HFFc6 (cell line): ENCODE results near the gene THBD. TPM values are rescaled to one million over a fixed set of nuclear protein-coding genes. Genes with fewer than 3 reads are reported as not detected.

Source experiments
- DNase-seq: peaks from one replicate; pipeline ENCODE4 v3.0.0-alpha.2; 2018
- H3K27ac Mint-ChIP-seq: 2 replicates; pipeline ENCODE4 v1.8.0; 2020; ENCODE audit warnings: mild to moderate bottlenecking, mixed read lengths
- H3K27me3 Mint-ChIP-seq: 2 replicates; pipeline ENCODE4 v1.8.0; 2021; ENCODE audit warnings: mild to moderate bottlenecking, moderate library complexity, mixed read lengths; ENCODE audit not compliant: insufficient read depth
- H3K36me3 Mint-ChIP-seq: 2 replicates; pipeline ENCODE4 v1.8.0; 2021; ENCODE audit warnings: low read depth, mixed read lengths
- H3K4me1 Mint-ChIP-seq: 2 replicates; pipeline ENCODE4 v1.8.0; 2020; ENCODE audit warnings: low read depth, mixed read lengths
- H3K4me3 Mint-ChIP-seq: 2 replicates; pipeline ENCODE4 v1.8.0; 2020; ENCODE audit warnings: mild to moderate bottlenecking, moderate library complexity, mixed read lengths
- H3K9me3 Mint-ChIP-seq: 2 replicates; pipeline ENCODE4 v1.8.0; 2020; ENCODE audit warnings: mild to moderate bottlenecking, mixed read lengths
- total RNA-seq, 6 experiments: library from RNA; stranded (reverse); fragmentation: NEBNext Ultra II Directional; extraction: Animal tissue kit (Norgen Biotek cat#: 25700); gene quantifications; 2 replicates in 1 of 6; 3 replicates in 5 of 6; pipeline ENCODE4 v1.2.3, GENCODE V29; 2021
- TF ChIP-seq, protein P1 (sequence below): fragments of 200-600 bp; sonication (generic); IDR thresholded peaks from 2 replicates; pipeline ENCODE4 v1.5.0; 2021; ENCODE audit warnings: antibody characterized with exemption, mild to moderate bottlenecking

The THBD gene
- total RNA-seq, 6 experiments from 2014 or later = 0.05 to 0.11 (median 0.09) TPM

DNA sequence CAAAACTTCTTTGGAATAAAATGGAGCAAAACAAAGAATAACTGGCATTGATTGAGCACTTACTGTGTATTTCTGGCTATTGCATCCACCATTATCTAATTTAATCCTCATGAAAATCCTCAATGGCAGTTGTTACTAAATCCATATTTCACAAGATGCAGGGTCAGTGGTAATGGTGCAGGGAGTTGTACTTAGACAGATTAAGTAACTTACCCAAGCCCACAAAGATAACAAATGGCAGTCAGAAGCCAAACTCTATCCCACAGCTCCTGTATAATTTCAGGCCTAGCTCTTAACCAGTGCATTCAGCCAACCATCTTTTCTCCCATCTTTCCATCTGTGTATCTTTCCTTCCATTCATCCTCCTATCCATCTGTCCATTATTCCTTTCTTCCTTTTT lies 43.7 kb downstream of the THBD start:
- peaks cover 3% of the 10 kb centered on the region; the same call in 1 of the 2 replicates for H3K9me3 Mint-ChIP-seq
- TF ChIP-seq, protein P1, sequence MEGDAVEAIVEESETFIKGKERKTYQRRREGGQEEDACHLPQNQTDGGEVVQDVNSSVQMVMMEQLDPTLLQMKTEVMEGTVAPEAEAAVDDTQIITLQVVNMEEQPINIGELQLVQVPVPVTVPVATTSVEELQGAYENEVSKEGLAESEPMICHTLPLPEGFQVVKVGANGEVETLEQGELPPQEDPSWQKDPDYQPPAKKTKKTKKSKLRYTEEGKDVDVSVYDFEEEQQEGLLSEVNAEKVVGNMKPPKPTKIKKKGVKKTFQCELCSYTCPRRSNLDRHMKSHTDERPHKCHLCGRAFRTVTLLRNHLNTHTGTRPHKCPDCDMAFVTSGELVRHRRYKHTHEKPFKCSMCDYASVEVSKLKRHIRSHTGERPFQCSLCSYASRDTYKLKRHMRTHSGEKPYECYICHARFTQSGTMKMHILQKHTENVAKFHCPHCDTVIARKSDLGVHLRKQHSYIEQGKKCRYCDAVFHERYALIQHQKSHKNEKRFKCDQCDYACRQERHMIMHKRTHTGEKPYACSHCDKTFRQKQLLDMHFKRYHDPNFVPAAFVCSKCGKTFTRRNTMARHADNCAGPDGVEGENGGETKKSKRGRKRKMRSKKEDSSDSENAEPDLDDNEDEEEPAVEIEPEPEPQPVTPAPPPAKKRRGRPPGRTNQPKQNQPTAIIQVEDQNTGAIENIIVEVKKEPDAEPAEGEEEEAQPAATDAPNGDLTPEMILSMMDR = no peak
- H3K4me1 Mint-ChIP-seq = no peaks in the 10 kb centered on the region
- DNase-seq = no peak
- H3K4me3 Mint-ChIP-seq = no peak overlapping the region
- H3K27ac Mint-ChIP-seq = no peak overlapping the region
- H3K27me3 Mint-ChIP-seq = peaks cover 5% of the 10 kb centered on the region
- no peaks in the 10 kb centered on the region for H3K36me3 Mint-ChIP-seq

DNA sequence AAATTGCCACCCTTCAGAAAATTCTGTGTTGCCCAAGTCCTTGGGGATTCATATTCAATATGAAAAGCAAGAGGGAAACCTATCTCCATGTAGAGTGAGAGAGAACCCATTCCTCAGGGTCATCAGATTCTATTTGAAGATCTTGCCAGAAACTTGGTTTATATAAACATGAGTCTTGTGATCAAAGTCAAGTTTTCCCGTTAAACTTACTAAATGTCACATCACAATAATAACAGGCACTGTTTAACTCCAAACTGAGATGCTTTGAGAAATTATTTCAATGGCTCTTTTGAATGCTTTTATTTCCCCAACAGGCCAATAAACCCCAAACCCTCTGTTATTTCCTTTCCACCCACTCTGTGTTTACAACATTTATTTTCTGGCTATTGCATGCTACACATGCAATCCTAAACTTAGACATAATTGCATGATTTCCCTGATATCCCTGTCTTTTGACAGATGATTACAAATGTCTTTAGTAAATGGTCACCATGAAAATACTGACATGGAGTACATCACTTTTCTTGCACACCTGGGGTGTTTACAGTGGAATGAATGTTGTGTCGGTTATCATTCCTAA lies 45.5 kb downstream of the THBD start:
- no peak for DNase-seq
- TF ChIP-seq, protein P1 = no peak
- Mint-ChIP-seq H3K9me3 (peaks cover 3% of the 10 kb centered on the region; the same call in 1 of the 2 replicates), H3K27ac (no peak overlapping the region), H3K36me3 (no peaks in the 10 kb centered on the region), H3K27me3 (peaks cover 5% of the 10 kb centered on the region), H3K4me3 (no peak overlapping the region), H3K4me1 (no peaks in the 10 kb centered on the region; the same call in 1 of the 2 replicates)

DNA sequence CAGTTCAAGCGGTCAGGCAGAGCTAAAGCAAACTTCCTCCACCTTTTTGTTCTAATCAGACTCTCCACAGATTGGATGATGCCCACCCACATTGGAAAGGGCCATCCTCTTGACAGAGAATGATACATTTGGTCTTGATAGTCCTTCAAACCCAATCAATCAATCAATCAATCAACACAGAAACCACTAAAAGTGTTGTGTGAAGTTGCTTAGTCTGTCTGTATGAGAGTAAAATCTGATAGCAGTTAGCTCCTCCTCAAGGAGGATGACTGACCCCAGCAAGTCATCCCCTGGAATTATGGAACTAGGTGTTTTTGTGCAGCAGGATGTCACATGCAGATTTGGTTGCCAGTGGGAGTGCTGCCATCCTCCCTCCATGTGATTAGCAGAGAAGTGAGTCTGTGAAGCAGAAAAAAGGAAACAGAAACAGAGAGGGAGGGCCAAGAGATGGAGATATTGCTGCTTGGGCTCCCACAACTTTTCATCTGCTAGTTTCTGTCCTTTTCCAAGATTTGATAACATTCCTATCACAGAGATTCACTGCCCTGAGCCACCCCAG lies 46.3 kb downstream of the THBD start:
- no peaks in the 10 kb centered on the region; the same call in 1 of the 2 replicates for H3K4me1 Mint-ChIP-seq
- peaks cover 5% of the 10 kb centered on the region for H3K27me3 Mint-ChIP-seq
- TF ChIP-seq, protein P1 = no peak
- peaks cover 3% of the 10 kb centered on the region; the same call in 1 of the 2 replicates for H3K9me3 Mint-ChIP-seq
- DNase-seq = no peak
- H3K4me3 Mint-ChIP-seq = no peak overlapping the region
- H3K27ac Mint-ChIP-seq = no peak overlapping the region
- H3K36me3 Mint-ChIP-seq = no peaks in the 10 kb centered on the region

DNA sequence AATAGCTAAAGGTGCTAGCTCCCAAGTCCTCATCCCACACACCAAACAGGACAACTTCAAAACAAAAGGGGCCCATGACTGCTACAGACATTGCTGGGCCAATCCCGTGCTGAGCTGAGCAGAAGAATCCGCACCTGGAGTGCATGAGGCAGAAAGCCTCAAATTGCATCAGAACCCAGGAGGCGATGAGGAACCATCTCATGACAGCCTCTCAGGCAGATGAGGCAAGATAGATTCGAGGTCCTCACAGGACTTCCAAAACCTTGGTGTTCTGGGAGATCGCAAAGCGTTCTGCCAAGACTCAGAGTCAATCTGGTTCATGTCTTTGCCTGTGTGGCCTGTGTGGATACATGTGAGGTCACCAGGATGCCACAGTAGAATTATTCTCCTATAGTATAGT lies 47.2 kb downstream of the THBD start:
- Mint-ChIP-seq H3K4me1 (no peaks in the 10 kb centered on the region; the same call in 1 of the 2 replicates), H3K36me3 (no peaks in the 10 kb centered on the region), H3K27me3 (peaks cover 5% of the 10 kb centered on the region), H3K27ac (no peak overlapping the region), H3K9me3 (peaks cover 3% of the 10 kb centered on the region; the same call in 1 of the 2 replicates), H3K4me3 (no peak overlapping the region)
- no peak for DNase-seq
- TF ChIP-seq, protein P1 = no peak

DNA sequence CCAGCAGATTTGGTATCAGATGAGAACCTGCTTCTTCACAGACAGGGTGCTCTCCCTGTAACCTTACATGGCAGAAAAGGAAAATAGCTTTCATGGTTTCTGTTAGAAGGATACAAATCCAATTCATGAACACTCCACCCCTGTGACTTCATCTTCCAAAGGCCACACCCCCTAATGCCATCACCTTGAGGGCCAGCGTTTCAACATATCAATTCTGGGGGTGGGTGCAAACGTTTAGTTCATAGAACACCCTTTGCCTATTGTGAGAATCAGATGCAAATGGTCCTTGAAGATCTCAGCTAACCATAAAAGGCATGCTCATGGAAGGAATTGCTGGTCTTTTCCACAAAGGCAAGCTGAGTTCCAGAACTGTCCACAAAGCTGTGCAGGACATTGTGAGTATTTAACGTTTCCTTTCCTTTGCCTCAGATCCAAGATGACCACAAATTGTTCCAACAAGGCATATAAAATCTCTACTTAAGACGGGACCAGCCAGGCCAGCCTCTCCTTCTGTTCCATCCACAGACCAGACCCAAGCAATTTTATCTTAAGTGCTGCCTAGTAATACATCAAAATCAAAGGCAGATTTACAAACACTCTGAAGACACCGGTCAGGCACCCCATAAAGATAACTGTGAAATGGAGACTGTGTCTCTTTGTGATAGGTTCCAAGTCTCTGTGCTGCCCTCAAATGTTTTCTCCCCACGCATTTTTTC lies 49.1 kb downstream of the THBD start:
- Mint-ChIP-seq H3K36me3 (no peaks in the 10 kb centered on the region), H3K4me3 (no peak overlapping the region), H3K27ac (no peak overlapping the region), H3K9me3 (no peaks in the 10 kb centered on the region; the same call in 1 of the 2 replicates), H3K27me3 (peaks cover 5% of the 10 kb centered on the region), H3K4me1 (no peaks in the 10 kb centered on the region; the same call in 1 of the 2 replicates)
- no peak for DNase-seq
- TF ChIP-seq, protein P1 = no peak
